NCI-H526 (cell line): Measurements from ENCODE around the gene FAM20B.

Experiments
- DNase-seq, 2 experiments: peaks; one replicate each; lab custom pipeline; 2025; lab: John Stamatoyannopoulos, UW

The FAM20B gene

DNA sequence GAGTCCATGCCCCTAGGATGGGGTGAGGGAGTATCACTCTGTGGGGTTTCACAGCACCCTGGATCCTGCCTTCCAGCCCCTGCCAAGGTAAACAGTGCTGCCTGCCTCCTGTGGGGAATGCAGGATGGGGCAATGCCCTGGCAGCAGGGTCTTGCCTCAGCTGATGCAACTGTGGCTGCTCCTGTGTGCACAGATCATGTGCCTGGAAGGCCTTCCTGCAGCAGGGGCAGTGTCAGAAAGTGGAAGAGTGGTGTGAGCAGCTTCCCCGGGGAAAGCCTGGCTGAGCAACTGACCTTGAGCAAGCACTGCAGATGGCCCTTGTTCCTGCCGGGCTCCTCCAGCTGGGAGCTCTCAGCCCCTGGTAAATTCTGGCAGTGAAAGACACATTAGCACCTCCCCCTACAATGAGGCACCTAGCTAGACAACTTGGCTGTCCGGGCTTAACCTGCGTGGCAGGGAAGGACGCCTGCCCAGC, 66.0 kb downstream of the FAM20B start:
- DNase-seq = no peak

DNA sequence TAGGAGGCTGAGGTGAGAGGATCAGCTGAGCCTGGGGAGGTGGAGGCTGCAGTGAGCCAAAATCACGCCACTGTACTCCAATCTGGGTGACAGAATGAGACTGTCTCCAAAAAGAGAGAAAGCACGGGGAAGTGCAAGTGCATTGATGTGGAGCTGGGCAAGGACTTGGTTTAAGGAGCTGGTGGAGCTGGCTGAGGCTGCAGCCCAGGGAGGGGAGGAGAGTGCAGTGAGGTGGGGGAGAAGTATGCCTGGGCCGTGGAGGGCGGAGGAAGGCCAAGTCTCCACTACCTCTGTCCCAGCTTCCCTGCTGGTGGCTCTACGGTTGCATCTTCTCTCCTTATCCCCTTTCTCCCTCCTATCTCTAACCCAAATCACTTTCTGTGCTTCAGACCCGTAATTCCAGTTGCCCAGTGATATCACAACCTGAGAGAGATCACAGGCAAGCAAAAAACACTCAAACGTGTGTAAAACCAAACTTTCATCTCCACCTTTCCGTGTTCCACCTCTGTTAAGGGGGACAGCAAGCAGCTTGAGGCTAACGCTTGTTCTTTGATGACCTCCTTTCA, 67.3 kb downstream of the FAM20B start:
- DNase-seq = no peak

DNA sequence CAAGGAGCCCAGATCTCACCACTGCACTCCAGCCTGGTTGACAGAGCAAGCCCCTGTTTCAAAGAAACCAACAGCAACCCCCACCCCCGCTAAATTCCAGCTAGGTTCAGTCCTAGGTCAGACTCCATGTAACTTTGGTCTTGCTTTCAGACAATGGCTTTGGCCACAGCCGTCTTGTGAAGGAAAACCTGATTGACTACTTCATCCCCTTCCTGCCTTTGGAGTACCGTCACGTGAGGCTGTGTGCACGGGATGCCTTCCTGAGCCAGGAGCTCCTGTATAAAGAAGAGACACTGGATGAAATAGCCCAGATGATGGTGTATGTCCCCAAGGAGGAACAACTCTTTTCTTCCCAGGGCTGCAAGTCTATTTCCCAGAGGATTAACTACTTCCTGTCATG, 69.1 kb downstream of the FAM20B start:
- no peak for DNase-seq

DNA sequence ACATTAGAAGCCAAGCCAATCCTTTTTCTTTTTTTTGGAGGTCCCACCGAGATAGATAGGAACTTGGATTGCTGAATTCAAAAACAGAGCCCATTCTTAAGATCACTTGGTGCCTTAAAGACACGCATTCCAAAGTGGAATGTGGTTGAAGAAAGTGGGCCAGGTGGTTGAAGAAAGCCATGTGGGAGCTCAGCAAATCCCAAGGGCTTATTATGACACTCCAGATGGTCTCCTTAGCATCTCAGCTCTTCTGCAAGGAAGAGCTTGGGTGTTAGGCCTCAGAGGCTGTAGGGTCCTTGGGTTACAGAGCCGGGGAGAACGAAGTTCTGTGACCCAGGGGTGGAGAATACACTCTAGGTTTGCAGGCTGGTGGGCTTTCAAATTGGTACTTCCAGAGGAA, 69.7 kb downstream of the FAM20B start:
- no peak for DNase-seq

DNA sequence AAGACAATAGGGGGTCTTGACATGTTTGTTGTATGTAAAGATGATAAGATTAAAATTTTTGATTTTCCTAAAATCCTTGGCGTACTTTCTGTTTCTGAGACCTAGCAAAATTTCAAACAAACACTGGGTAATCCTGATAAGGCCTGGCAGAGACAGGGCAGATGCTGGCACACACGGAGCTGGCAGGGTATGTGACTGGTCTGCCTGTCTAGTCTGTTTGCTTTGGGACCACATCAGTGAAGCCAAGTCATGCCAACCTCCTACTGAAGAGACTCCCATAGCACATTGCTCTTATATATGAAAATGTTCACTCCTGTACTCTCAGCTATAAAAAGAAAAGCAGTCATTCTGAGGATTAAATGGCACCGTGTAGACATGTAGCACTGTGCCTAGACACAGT, 70.2 kb downstream of the FAM20B start:
- no peak for DNase-seq

DNA sequence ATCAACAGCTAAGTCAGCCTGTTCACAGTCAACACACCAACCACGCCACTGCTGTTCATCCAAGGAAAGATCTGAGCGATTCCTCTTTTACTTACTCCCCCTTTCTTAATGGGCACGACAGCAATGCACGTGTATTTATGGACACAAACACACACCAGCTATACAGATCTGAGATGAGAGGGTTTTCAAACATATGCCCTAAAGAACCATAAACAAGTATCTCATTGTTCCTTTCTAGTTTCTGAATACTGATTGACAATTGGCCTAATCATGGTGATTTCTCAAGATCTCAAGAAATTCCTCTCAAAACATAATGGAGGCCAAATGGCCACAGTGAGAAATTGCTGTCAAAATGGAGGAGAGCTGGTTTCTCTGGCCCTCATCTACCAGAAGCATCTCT, 74.2 kb downstream of the FAM20B start:
- no peak for DNase-seq

DNA sequence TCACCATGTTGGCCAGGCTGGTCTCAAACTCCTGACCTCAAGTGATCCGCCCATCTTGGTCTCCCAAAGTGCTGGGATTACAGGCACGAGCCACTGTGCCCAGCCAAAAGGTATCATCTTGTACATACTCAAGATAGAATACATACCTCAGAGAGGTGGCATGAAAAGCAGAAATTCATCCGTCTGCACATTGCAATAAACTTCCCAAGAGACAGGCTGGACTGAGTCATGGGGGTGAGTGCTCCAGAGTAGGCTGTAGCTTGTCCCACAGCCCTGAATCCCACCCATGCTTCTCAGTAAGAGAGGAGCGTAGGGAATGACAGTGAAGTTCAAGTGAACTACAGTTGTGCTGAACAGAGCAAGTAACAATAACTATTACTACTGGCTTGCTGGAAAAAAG, 75.9 kb downstream of the FAM20B start:
- DNase-seq = no peak

DNA sequence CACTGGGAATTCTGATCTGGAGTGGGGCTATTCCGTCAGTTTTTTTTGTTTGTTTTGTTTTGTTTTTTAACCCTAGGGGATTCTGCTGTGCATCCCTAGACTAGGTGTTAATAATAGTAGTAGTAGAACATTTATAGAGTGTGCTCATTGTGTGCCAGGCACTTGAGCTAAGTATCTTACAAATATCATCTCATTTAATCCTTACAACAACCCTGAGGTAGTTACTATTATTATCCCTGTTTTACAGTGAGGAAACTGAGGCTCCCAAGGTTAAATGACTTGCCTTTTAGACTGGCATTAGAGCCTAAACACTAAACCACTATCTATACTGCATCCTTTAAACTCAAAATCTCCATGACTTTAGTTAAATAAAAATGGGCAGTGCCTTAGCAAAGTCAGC, 78.3 kb downstream of the FAM20B start:
- no peak for DNase-seq

DNA sequence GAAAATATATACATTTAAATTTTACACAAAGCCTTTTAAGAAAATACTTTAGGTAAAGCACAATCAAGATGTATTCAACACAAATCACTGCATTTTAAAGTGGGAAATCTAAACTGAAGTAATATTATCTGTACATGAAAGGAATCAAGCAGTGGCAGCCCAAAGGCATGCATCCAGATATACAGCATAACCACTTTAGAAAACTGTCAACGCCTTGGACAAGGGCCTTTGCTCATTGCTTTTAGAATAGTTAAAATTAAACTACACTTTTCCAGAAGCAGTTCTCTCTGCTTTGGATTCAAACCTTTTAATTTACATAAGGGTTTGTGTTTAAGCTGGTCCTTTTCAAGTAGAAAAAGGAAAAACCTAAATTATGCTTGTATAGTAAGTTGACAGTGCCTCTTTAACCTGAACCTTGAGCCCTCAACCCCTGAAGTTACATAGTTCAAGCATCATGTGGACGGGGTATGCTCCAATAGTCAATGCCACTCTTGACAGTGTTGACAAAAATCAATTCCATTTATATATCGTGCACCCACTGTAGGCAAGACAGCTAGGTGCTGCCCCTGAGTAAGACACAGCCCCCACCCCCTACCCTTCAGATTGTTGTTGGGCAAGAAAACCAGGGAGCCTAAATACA, 79.0 kb downstream of the FAM20B start:
- DNase-seq = no peak

DNA sequence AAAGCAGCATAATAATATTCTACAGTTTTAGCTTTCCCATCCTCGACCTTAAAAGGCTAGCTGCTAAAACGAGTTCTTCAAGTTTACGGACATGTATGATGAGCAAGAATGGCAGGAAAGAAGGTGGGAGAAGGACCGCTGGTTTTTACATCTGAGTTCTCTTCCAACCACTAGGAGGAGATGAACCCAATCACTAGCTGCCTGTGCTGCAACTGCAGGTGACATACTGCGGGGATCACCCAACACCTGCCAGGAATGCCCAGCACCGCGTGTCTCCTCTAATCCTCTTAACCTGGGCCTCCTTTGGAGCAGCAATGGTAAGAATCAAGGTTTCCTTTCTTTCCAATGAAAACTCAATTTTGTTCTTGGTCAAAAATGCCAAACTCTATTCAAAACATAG, 79.7 kb downstream of the FAM20B start:
- peak; percentile 88 to 93 for DNase-seq

DNA sequence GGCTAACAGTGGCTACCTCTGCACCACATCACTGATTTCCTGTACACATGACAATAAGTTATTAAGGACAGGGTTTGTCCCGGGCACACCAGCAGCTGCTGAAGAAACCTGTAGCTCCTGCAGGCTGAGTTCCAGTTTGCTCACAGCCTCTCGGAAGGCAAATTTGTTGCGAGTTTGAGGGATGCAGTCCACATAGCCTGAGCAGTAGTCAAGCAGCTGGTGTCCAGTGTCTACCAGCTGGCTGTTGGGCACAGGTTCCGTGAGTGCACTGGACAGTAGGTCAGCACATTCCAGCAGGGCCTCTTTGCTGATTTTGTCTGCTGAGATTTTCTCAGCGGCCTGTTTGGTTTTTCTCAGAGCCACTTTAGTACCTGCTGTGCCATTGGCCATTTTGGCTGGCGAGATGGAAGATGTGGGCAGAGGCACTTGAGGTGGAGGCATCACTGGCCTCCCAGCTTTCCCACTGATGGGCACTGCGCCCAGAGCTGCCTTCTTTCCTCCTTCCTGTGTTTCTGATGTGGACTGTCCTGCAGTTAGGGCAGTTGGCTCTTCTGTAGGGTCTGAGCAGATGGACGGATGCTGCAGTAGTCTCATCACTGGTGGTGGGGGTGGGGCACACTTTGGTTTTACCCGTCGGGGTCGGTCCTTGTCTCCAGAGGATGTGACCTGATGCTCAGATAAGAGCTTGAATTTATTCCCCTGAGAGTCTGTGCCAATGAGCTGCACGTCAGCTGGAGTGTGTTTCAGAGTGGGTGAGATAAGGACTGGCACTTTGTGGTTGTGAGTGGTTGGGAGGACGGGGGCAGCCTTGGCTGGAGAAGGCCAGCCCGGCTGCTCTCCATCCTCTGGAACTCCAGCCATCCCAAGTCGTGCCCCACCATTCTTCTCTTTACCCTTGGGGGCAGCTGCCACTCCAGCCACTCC, 82.3 kb downstream of the FAM20B start:
- no peak for DNase-seq

DNA sequence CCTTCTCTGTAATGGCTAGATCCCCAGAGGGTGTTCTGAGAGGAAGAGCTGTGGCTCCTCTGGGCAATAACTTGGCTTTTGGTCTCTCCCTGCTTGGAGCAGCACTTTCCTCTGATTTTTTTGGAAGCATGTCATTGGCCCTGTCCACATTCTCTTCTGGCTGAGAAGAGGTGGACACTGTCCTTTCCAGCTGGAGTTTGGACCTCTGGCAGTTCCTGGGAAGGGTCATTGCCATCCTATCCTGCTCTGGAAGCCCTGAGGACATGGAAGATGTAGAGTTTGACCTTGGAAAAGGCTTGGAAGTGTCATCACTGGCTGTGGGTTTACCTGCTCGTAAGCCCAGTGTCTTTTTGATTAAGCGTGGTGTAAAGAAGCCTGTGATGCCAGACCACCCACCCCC, 83.0 kb downstream of the FAM20B start:
- DNase-seq = no peak

DNA sequence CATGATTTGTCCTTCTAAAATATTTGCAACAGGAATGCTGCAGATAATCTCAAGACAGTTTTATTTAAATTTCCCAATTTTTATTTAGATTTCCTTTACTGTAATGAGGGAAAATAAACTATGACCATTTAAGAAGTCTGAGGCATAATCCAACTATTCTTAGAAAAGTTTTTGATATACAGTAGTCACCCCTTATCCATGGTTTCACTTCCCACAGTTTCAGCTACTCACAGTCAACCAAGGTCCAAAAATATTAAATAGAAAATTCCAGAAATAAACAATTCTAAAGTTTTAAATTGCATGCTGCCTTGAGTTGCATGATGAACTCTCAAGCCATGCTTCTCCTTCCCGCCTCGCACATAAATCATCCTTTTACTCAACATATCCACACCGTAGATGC, 89.5 kb downstream of the FAM20B start:
- no peak for DNase-seq

DNA sequence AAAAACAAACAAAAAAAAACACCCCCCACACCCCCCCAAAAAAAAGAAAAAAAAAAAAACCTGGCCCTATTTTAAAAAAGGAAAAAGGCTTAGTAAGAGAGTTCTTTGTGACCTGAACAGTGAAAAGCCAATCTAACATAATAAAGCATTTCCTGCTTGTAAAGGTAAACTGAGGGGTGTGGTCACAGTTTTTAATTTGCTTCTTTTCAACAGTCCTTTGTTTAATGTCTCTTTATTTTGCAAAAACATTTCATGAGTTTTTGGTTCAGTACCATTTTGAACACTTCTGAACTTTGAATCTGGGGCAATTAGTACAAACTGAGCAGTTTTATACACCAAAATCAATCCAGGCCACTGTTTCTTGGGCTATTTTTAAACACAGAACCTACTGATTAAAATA, 93.8 kb downstream of the FAM20B start:
- no peak for DNase-seq

DNA sequence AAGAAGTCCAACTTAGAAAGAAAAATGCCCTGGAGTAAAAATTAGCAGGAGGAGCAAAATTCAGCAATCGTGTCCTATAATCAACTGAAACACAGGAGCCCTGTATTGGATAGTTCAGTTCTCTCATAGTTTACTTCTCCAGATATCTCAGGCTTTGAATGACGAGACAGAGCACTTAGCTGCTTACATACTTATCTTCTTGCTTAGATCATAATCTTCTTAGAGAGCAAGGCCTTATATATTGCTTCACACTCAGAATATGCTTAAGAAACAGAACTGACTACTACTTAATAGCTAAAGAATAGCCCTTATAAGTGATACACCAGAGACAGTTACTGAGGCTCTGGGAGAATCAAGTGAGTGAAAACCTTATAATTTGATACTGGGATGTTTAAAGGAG, 95.0 kb downstream of the FAM20B start:
- DNase-seq = no peak

DNA sequence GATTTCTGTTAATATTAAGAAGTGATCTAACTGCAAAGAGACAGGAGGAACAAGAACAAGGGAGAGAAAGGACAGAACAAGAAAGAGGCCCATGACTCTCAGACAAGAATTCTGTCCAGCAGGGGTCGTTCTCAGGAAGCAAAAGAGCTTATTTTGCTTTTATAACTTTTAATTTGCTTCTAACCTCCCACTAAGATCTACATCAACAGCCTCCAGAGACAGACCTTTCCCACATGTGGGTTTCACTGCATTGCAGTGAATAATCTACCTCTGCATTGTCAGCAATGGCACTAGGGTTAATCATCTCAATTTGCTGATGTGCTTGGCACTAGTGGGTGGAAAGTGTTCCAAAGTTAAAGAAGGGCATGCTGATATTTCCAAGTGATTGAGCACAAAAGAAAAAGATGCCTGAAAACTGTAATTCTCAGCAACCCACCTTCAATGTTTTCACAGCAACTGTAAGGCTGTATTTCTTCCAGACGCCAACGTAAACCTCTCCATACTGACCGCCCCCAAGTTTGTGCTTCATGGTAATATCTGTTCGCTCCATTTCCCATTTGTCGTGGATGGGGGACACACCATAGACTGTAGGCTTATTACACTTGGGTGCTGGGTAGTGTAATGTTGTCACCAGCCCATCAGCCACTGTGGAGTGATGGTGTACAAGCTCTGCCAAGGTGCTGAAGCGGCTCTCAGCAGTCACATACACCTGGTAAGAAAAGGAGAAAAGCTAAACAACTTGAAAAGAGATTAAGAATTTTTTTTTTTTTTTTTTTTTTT, 95.7 kb downstream of the FAM20B start:
- DNase-seq = peak; percentile 62 to 88

DNA sequence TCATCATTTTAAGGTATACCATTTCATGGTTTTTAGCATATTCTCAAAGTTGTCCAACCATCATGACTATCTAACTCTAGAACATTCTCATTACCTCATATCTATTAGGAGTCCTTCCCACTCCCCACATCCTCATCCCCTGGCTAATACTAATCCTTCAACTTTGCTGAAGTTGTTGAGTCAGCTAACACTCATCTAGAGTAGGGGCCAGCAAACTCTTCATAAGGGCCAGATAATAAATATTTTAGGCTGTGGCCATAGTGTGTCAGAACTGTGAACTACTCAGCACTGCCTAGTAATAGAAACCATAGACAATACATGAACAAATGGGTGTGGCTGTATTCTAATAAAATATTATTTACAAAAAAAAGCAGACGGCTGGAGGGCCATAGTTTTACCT, 99.2 kb downstream of the FAM20B start:
- DNase-seq = no peak
